OCI-LY1 (cell line): ENCODE data around the gene HSPB2.

ENCODE experiments used
- CTCF ChIP-seq: fragments of 200-600 bp; sonication (generic), shearing (Covaris generic); IDR thresholded peaks from 2 replicates; pipeline ENCODE4 v1.5.1; 2017; ENCODE audit warnings: mild to moderate bottlenecking, antibody characterized with exemption, low read length, moderate library complexity, mixed read lengths
- EZH2 ChIP-seq: fragments of 200-600 bp; sonication (generic), shearing (Covaris generic); IDR thresholded peaks from 2 replicates; pipeline ENCODE4 v1.8.0; 2017; ENCODE audit warnings: borderline replicate concordance, mixed run types, mild to moderate bottlenecking, antibody characterized with exemption, low read length, moderate library complexity, mixed read lengths

- TF ChIP-seq CTCF (no peak), EZH2 (no peak)
Observed at GRCh38 chr11:111937844-111938243, 25.3 kb downstream of the HSPB2 start.
